GM10266 (cell line): Measurements from ENCODE around the gene RHBDF2.
A peak's percentile ranks its signal among the peaks of the same experiment; 100 is the strongest.

Source experiments
- DNase-seq: peaks from one replicate; pipeline ENCODE4 v3.0.0; 2012; ENCODE audit errors: extremely low spot score
- TF ChIP-seq, protein P1 (sequence below): IDR thresholded peaks from 2 replicates; pipeline ENCODE4 v1.5.1; 2012; ENCODE audit warnings: mild to moderate bottlenecking, low read depth; ENCODE audit not compliant: control insufficient read depth, insufficient read depth; ENCODE audit errors: missing control alignments

The RHBDF2 gene

DNA sequence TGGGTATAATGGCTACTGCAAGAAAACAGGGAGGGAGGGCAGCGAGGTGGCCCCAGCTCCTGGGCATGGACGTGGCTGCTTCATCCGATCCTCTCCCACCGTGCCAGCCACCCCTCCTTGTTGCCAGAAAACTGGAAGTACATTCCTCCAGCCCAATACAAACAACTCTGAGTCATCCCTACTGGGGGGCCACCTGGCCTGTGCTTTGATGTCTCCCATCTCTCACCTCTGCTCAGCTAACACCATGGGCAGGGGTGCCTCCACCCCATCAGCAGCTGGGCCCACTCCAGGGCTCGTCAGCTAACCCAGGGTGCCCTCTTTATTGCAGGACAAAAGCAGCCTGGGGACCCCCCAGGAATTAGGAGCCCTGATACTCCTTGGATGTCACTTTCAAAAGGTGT is 2.0 kb downstream of the RHBDF2 start:
- no peak for DNase-seq

DNA sequence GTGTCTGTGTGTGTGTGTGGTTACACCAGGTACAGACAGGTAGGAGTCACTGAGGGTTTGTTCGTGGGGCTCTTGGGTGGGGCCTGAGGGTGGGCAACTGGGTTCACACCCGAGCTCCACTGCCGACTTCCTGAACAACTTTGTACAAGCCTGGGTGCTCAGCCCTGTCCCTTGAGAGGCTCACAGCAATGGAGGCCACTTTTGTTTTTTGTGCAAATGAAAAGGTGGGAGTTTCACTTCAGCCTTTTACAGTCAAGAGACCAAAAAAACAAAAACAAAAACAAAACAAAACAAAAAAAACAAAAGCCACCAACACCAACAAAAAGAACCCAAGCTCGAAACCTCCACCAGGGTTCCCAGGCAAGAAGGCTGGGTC is 2.4 kb downstream of the RHBDF2 start:
- TF ChIP-seq, protein P1, sequence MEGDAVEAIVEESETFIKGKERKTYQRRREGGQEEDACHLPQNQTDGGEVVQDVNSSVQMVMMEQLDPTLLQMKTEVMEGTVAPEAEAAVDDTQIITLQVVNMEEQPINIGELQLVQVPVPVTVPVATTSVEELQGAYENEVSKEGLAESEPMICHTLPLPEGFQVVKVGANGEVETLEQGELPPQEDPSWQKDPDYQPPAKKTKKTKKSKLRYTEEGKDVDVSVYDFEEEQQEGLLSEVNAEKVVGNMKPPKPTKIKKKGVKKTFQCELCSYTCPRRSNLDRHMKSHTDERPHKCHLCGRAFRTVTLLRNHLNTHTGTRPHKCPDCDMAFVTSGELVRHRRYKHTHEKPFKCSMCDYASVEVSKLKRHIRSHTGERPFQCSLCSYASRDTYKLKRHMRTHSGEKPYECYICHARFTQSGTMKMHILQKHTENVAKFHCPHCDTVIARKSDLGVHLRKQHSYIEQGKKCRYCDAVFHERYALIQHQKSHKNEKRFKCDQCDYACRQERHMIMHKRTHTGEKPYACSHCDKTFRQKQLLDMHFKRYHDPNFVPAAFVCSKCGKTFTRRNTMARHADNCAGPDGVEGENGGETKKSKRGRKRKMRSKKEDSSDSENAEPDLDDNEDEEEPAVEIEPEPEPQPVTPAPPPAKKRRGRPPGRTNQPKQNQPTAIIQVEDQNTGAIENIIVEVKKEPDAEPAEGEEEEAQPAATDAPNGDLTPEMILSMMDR: no peak
- DNase-seq: no peak

More for the DNA sequence above, 2.0 kb downstream of the RHBDF2 start:
- TF ChIP-seq, protein P1: no peak

DNA sequence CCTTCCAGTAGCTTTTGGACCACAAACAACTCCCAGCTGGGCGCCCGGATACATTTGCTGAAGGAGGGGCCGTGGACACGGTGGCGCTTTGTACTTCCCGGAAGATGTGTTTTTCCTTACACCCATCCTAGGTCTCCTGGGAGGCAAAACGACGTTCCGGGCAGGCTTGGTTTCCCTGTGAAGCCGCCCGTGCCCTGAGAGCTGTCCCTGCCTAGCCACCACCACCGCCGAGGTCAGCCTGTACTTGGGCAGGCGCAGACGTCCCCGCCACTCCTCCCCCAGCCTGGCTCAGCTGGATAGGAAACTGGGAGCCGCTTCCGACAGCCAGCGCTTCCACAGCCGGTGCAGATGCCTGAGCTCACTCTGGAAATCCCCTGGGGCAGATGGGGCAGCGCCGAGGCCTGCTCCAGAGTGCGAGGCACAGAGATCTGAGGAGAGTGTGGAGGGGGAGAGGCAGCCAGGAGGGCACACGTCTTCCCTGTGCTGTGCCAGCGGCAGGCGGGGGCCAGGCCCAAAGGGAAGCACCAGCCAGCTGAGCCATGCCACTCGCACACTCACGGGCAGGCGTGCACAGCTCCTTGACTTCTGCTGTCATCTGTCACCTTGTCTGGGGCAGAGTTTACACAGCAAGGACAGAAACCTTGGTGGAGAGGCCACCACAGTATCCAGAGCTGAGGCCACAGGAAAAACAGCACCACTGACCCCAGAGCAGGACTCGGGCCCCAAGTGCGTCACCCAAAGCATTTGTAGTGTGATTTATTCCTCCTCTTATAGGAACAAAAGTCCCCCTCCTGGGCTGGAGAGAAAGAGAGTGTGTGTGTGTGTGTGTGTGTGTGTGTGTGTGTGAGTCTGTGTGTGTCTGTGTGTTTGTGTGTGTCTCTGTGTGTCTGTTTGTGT is 3.0 kb downstream of the RHBDF2 start:
- no peak for DNase-seq
- TF ChIP-seq, protein P1: no peak

DNA sequence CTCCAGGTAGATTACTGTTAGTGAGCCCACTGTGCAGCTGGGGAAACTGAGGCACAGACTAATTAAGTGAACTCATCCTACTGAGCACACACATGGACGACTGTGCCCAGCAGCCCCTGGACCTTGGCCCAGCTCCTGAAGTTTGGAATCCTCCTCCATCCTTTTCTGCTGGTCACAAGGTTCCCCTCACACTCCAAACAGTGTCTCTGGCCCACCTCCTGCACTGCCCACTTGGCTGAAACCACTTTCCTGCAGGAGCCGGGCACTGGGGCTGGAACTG is 3.6 kb downstream of the RHBDF2 start:
- no peak for DNase-seq
- TF ChIP-seq, protein P1: no peak

DNA sequence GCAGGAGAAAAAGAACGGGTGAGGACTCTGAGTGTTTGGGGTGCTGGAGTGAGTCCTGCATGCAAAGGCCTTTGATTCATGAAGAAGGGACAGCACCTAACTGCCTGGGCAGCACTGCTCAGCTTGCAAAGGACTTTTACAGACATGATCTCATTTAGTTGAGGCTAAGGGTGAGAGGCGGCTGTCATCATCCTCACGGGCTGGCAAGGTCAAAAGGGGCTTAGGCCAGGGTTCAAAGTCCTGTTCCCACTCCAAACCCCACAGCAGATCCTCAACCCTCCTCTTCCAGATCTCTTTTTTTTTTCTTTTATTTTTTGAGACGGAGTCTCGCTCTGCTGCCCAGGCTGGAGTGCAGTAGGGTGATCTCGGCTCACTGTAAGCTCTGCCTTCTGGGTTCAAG is 4.8 kb downstream of the RHBDF2 start:
- peak; percentile 59 for DNase-seq
- TF ChIP-seq, protein P1: no peak

DNA sequence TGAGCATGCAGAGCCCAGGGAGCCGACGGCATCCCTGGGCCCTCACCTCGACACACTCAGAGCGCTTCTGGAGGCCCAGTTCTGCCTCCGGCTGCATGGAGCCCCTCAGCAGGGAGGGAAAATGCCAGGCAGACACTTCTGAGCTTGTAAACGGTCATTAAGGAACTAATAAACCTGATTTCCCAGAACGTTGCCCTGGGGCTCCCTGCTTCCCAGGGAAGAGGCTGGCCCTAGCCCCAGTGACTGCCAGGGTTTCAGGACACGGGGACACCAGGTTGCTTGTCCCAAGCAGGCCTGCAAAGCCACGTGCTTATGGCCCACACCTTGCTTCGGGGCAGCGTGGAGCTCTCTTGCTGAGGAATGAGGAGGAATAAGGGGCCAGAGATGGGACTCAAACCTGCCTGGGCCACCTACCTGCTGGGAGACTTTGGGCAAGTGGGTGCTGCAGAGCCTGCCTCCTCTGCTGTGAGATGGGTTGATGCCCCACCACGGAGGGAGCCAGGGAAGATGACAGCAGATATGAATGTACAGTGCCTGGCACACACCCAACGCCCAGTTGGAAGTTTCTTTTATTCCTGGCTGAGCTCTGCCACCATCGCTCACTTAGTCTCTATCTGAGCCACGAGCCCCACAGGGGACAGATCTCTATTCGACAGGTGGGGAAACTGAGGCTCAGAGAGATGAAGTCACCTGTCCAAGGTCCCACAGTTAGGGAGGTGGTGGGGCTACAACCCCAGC is 5.4 kb downstream of the RHBDF2 start:
- TF ChIP-seq, protein P1: no peak
- DNase-seq: no peak
